HG03159 (cell line): ENCODE measurements around the gene ARL5B.

ENCODE experiments used
- ATAC-seq: cut with Tn5 transposase; IDR thresholded peaks from one replicate; pipeline ENCODE4 v1.9.1; 2021; ENCODE audit warnings: mild to moderate bottlenecking, moderate library complexity; ENCODE audit not compliant: unreplicated experiment

The ARL5B gene

GRCh38 chr10:18658271-18659124, 733 bp upstream of the ARL5B start:
- peak; percentile 22 for ATAC-seq

- ATAC-seq, result peak; percentile 16
These were observed 746 bp downstream of the ARL5B start for GRCh38 chr10:18659819-18660535.

GRCh38 chr10:18660816-18661431, 1.7 kb downstream of the ARL5B start:
- ATAC-seq, result no peak

GRCh38 chr10:18664841-18665478, 5.7 kb downstream of the ARL5B start:
- ATAC-seq, result no peak

- ATAC-seq, result no peak
These were observed 6.8 kb downstream of the ARL5B start for GRCh38 chr10:18665815-18666558.

GRCh38 chr10:18666810-18667209, 7.6 kb downstream of the ARL5B start:
- no peak for ATAC-seq

- no peak for ATAC-seq
These were observed 8.8 kb downstream of the ARL5B start for GRCh38 chr10:18668026-18668425.

- no peak for ATAC-seq
These were observed 16.0 kb downstream of the ARL5B start for GRCh38 chr10:18675086-18675801.

- no peak for ATAC-seq
These were observed 21.5 kb downstream of the ARL5B start for GRCh38 chr10:18680754-18681153.

- ATAC-seq, result no peak
These were observed 22.1 kb downstream of the ARL5B start for GRCh38 chr10:18681366-18681765.

- ATAC-seq, result no peak
These were observed 22.8 kb downstream of the ARL5B start for GRCh38 chr10:18681971-18682411.

- ATAC-seq, result no peak
These were observed 24.2 kb downstream of the ARL5B start for GRCh38 chr10:18683427-18683826.

GRCh38 chr10:18684416-18684815, 25.2 kb downstream of the ARL5B start:
- ATAC-seq, result no peak

GRCh38 chr10:18684953-18685352, 25.7 kb downstream of the ARL5B start:
- ATAC-seq, result no peak

GRCh38 chr10:18685555-18685954, 26.3 kb downstream of the ARL5B start:
- no peak for ATAC-seq

- no peak for ATAC-seq
These were observed 28.0 kb downstream of the ARL5B start for GRCh38 chr10:18687195-18687594.

GRCh38 chr10:18687706-18688105, 28.5 kb downstream of the ARL5B start:
- ATAC-seq, result no peak

GRCh38 chr10:18689498-18689897, 30.3 kb downstream of the ARL5B start:
- no peak for ATAC-seq

- no peak for ATAC-seq
These were observed 31.3 kb downstream of the ARL5B start for GRCh38 chr10:18690541-18690940.
